Right atrium auricular region (tissue), 2 donors: ENCODE results near the gene TMEM253. TPM values are rescaled to one million over a fixed set of nuclear protein-coding genes. Genes with fewer than 3 reads are reported as not detected.

Experiments used
- DNase-seq: peaks from one replicate; pipeline ENCODE4 v3.0.0-alpha.2; 2019; ENCODE audit warnings: low spot score
- H3K27ac ChIP-seq, 2 donors: fragments of 200-600 bp; sonication (generic); 1 replicate in 1 of 2; 2 replicates in 1 of 2; pipeline ENCODE4 v1.5.1; 2016 to 2019
- H3K27me3 ChIP-seq, 2 donors: fragments of 200-600 bp; sonication (generic); one replicate each; pipeline versions ENCODE4 v1.5.1 to v1.6.0; 2017 to 2019
- H3K36me3 ChIP-seq: fragments of 200-600 bp; sonication (generic); one replicate; pipeline ENCODE4 v1.5.1; 2016
- H3K4me1 ChIP-seq, 2 donors: fragments of 200-600 bp; sonication (generic); one replicate each; pipeline versions ENCODE4 v1.5.1 to v1.6.0; 2017 to 2019
- H3K4me3 ChIP-seq, 2 donors: fragments of 200-600 bp; sonication (generic); 1 replicate in 1 of 2; 2 replicates in 1 of 2; pipeline ENCODE4 v1.5.1; 2017 to 2019; ENCODE audit warnings: mild to moderate bottlenecking in 1 of 2, moderate library complexity in 1 of 2
- H3K9me3 ChIP-seq, 2 donors: fragments of 200-600 bp; sonication (generic); one replicate each; pipeline ENCODE4 v1.5.1; 2019
- total RNA-seq, 2 donors: library from RNA; depleted of rRNA; stranded (reverse); fragments of >200 nt; gene quantifications; one replicate each; pipeline ENCODE4 v1.1.0, GENCODE V29; 2016
- TF ChIP-seq, protein P1 (sequence below), 2 donors: fragments of 200-600 bp; sonication (generic); IDR thresholded peaks; one replicate each; pipeline ENCODE4 v1.5.1; 2019; ENCODE audit warnings: antibody characterized with exemption in 2 of 2

TMEM253 gene
- total RNA-seq, 2 donors from 2014 or later, result not detected

DNA sequence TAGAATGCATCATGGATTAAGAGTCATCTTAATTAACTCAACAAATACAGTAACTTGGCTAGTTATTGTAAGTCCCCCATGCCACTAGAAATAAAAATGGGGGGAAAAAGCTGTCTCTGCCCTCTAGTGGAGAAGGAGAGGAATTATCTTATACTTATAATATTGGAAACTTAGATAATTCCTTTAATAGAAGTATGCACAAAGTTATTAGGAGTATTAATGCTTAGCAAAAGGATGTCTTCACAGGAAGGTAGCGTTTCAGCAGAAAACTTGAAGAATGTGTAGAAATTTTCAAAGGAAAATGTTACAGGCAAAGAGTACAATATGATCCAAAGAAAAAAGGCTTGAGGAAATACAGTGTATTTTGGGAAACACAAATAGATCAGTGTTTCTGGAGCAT lies 35.2 kb downstream of the TMEM253 start:
- Histone ChIP-seq H3K36me3 (no peaks in the 10 kb centered on the region), H3K9me3 (no peaks in the 10 kb centered on the region), H3K27me3 (no peaks in the 10 kb centered on the region), H3K27ac (no peak overlapping the region), H3K4me3 (no peak overlapping the region), H3K4me1 (no peaks in the 10 kb centered on the region)
- DNase-seq, result no peak
- TF ChIP-seq, protein P1, sequence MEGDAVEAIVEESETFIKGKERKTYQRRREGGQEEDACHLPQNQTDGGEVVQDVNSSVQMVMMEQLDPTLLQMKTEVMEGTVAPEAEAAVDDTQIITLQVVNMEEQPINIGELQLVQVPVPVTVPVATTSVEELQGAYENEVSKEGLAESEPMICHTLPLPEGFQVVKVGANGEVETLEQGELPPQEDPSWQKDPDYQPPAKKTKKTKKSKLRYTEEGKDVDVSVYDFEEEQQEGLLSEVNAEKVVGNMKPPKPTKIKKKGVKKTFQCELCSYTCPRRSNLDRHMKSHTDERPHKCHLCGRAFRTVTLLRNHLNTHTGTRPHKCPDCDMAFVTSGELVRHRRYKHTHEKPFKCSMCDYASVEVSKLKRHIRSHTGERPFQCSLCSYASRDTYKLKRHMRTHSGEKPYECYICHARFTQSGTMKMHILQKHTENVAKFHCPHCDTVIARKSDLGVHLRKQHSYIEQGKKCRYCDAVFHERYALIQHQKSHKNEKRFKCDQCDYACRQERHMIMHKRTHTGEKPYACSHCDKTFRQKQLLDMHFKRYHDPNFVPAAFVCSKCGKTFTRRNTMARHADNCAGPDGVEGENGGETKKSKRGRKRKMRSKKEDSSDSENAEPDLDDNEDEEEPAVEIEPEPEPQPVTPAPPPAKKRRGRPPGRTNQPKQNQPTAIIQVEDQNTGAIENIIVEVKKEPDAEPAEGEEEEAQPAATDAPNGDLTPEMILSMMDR (IDR thresholded peaks at IDR 0.05), result peak; percentile 43 to 70

DNA sequence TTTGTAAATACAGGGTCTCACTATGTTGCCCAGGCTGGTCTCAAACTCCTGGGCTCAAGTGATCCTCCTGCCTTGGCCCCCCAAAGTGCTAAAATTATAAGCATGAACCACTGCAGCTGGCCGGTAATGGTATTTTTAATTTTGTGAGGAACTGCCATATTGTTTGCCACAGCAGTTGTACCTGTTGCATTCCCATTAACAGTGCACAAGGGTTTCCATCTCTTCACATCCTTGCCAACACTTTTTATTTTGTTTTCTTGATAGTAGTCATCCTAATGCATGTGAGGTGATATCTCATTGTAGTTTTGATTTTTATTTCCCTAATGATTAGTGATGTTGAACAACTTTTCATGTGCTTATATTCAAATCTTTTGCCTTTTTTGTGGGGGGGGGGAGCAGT lies 41.5 kb downstream of the TMEM253 start:
- H3K4me1 ChIP-seq, result no peaks in the 10 kb centered on the region
- H3K9me3 ChIP-seq, result peaks cover 0 to 16% of the 10 kb centered on the region in 2 donors
- TF ChIP-seq, protein P1 (IDR thresholded peaks at IDR 0.05), result no peak
- no peaks in the 10 kb centered on the region for H3K27me3 ChIP-seq
- H3K36me3 ChIP-seq, result no peaks in the 10 kb centered on the region
- no peak for DNase-seq
- no peak overlapping the region for H3K27ac ChIP-seq
- H3K4me3 ChIP-seq, result no peak overlapping the region

DNA sequence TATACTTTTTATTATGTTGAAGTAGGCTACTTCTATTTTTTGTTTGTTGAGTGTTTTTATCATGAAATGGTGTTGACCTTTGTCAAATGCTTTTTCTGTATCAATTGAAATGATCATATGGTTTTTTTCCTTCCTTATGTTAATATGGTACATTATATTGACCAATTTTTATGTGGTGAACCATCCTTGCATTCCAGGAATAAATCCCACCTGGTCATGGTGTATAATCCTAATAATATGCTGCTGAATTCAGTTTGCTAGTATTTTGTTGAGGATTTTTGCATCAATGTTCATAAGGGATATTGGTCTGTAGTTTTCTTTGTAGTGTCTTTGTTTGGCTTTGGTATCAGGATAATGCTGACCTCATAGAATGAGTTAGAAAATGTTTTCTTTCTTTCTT lies 44.6 kb downstream of the TMEM253 start:
- DNase-seq, result no peak
- Histone ChIP-seq H3K4me1 (no peaks in the 10 kb centered on the region), H3K27me3 (no peaks in the 10 kb centered on the region), H3K4me3 (no peak overlapping the region), H3K27ac (no peak overlapping the region), H3K36me3 (no peaks in the 10 kb centered on the region), H3K9me3 (peaks cover 0 to 16% of the 10 kb centered on the region in 2 donors)
- TF ChIP-seq, protein P1 (IDR thresholded peaks at IDR 0.05), result no peak

DNA sequence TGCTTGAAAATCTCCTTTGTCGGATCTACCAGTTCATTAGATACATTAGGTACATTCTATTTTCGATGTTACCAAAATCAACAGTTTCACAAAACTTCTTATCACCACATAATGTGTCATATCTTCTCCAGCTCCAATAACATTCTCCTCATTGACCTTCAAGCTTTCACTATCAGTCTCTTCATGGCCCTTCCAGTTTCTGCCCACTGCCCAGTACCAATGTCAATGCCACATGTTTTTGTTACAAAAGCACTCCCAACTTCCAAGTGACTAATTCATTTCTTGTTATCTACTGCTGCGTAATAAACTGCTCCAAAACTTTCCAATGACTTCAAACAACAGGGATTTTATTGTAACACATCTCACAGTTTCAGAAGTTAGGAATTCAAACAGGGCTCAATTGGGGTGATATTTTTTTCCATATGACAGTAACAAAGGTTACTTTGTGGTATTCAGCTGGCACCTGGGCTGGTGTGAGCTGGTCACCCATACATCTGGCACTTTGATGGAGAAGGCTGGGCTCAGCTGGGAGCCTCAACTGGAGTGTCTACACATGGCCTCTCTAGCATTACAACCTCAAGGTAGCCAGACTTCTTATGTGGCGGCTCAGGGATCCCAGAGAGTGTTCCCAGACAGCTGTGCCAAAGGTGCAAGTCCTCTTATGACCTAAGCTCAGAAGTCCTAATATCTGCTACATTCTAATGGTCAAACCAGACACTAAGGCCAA lies 48.9 kb downstream of the TMEM253 start:
- Histone ChIP-seq H3K27ac (no peak overlapping the region), H3K36me3 (no peaks in the 10 kb centered on the region), H3K9me3 (peaks cover 0 to 10% of the 10 kb centered on the region in 2 donors), H3K27me3 (no peaks in the 10 kb centered on the region), H3K4me3 (no peak overlapping the region), H3K4me1 (no peaks in the 10 kb centered on the region)
- no peak for DNase-seq
- TF ChIP-seq, protein P1 (IDR thresholded peaks at IDR 0.05), result no peak

Other genes with a start within 250 kb of the TMEM253 start
- gene RNASE3, start 209.7 kb upstream of the TMEM253 start, total RNA-seq, result under 1 TPM in 1 of 2 donors, not detected in 1; 0.59 TPM
- gene RNASE2, start 145.6 kb upstream of the TMEM253 start, total RNA-seq, result 1 to 10 TPM; 2.9 to 4.1 TPM
- 10 to 100 TPM; 28.9 to 37.8 TPM for gene METTL17, start 111.1 kb upstream of the TMEM253 start, total RNA-seq
- gene SLC39A2, start 101.8 kb upstream of the TMEM253 start, total RNA-seq, result not detected
- 100 to 1,000 TPM; 335 to 360 TPM for gene NDRG2, start 76.0 kb upstream of the TMEM253 start, total RNA-seq
- under 1 TPM in 1 of 2 donors, not detected in 1; 0.86 TPM for gene TPPP2, start 70.8 kb upstream of the TMEM253 start, total RNA-seq
- gene RNASE13, start 66.3 kb upstream of the TMEM253 start, total RNA-seq, result not detected
- not detected for gene RNASE7, start 58.7 kb upstream of the TMEM253 start, total RNA-seq
- gene RNASE8, start 43.2 kb upstream of the TMEM253 start, total RNA-seq, result not detected
- 10 to 100 TPM; 14.3 to 16.0 TPM for gene ARHGEF40, start 30.8 kb upstream of the TMEM253 start, total RNA-seq
- gene ZNF219, start 2.4 kb upstream of the TMEM253 start, total RNA-seq, result 10 to 100 TPM; 49.7 to 66.6 TPM
- gene OR5AU1, start 55.0 kb downstream of the TMEM253 start, total RNA-seq, result not detected
- 100 to 1,000 TPM; 254 to 277 TPM for gene HNRNPC, start 168.4 kb downstream of the TMEM253 start, total RNA-seq
- gene RPGRIP1, start 179.0 kb downstream of the TMEM253 start, total RNA-seq, result under 1 TPM in 1 of 2 donors, not detected in 1; 0.12 TPM